OCI-LY1 (cell line): ENCODE measurements around the gene B9D2.
"Not testable (repeated sequence)": the region's sequence is repeated elsewhere in the genome, so short reads cannot be mapped to it uniquely, and the experiment has no call there.

ENCODE experiments used
- H2AFZ ChIP-seq: fragments of 200-600 bp; sonication (generic), shearing (Covaris generic); 2 replicates; pipeline ENCODE4 v1.6.0; 2014; ENCODE audit warnings: antibody characterized with exemption, mild to moderate bottlenecking, low read length
- H3F3A ChIP-seq: fragments of 200-600 bp; sonication (generic), shearing (Covaris generic); 2 replicates; pipeline ENCODE4 v1.6.0; 2014; ENCODE audit warnings: mild to moderate bottlenecking, antibody characterized with exemption, low read length, moderate library complexity; ENCODE audit not compliant: insufficient read depth
- H3K27ac ChIP-seq: fragments of 200-600 bp; sonication (generic); 2 replicates; pipeline ENCODE4 v1.5.1; 2014; ENCODE audit warnings: low read length, mixed run types, mild to moderate bottlenecking, low read depth; ENCODE audit not compliant: poor library complexity, severe bottlenecking
- H3K27me3 ChIP-seq: fragments of 200-600 bp; sonication (generic); 2 replicates; pipeline ENCODE4 v1.6.0; 2014; ENCODE audit warnings: antibody characterized with exemption, mild to moderate bottlenecking, low read length, moderate library complexity; ENCODE audit not compliant: insufficient read depth
- H3K36me3 ChIP-seq: fragments of 200-600 bp; sonication (generic); 2 replicates; pipeline ENCODE4 v1.6.1; 2014; ENCODE audit warnings: mild to moderate bottlenecking, antibody characterized with exemption, low read length, moderate library complexity, mixed read lengths; ENCODE audit not compliant: insufficient read depth
- H3K4me1 ChIP-seq: fragments of 200-600 bp; sonication (generic); 2 replicates; pipeline ENCODE4 v1.5.1; 2014; ENCODE audit warnings: mild to moderate bottlenecking, low read length, moderate library complexity; ENCODE audit not compliant: insufficient read depth, severe bottlenecking
- H3K4me2 ChIP-seq: fragments of 200-600 bp; sonication (generic), shearing (Covaris generic); 2 replicates; pipeline ENCODE4 v1.6.1; 2014; ENCODE audit warnings: low read length
- H3K4me3 ChIP-seq: fragments of 200-600 bp; sonication (generic); 2 replicates; pipeline ENCODE4 v1.5.1; 2014; ENCODE audit warnings: low read length, low read depth, mild to moderate bottlenecking, mixed read lengths; ENCODE audit not compliant: poor library complexity, severe bottlenecking
- H3K79me2 ChIP-seq: fragments of 200-600 bp; shearing (Covaris generic); 2 replicates; pipeline ENCODE4 v1.6.1; 2016; ENCODE audit warnings: mixed run types, low read length, mixed read lengths; ENCODE audit not compliant: insufficient read depth
- H3K9ac ChIP-seq: fragments of 200-600 bp; sonication (generic), shearing (Covaris generic); 2 replicates; pipeline ENCODE4 v1.6.1; 2014; ENCODE audit warnings: mild to moderate bottlenecking, low read length, mixed read lengths
- H3K9me2 ChIP-seq: fragments of 200-600 bp; sonication (generic), shearing (Covaris generic); 2 replicates; pipeline ENCODE4 v1.6.1; 2014; ENCODE audit warnings: low read depth, mild to moderate bottlenecking, low read length, mixed read lengths
- H3K9me3 ChIP-seq: fragments of 200-600 bp; shearing (Covaris generic); 2 replicates; pipeline ENCODE4 v1.6.1; 2014; ENCODE audit warnings: low read length, mixed read lengths
- H4K20me1 ChIP-seq: fragments of 200-600 bp; sonication (generic), shearing (Covaris generic); 2 replicates; pipeline ENCODE4 v1.6.0; 2016; ENCODE audit warnings: mild to moderate bottlenecking, low read length; ENCODE audit not compliant: insufficient read depth
- EZH2 ChIP-seq: fragments of 200-600 bp; sonication (generic), shearing (Covaris generic); IDR thresholded peaks from 2 replicates; pipeline ENCODE4 v1.8.0; 2017; ENCODE audit warnings: borderline replicate concordance, mixed run types, mild to moderate bottlenecking, antibody characterized with exemption, low read length, moderate library complexity, mixed read lengths
- TF ChIP-seq, protein P1 (sequence below): fragments of 200-600 bp; sonication (generic), shearing (Covaris generic); IDR thresholded peaks from 2 replicates; pipeline ENCODE4 v1.5.1; 2017; ENCODE audit warnings: mild to moderate bottlenecking, antibody characterized with exemption, low read length, moderate library complexity, mixed read lengths

B9D2 gene

DNA sequence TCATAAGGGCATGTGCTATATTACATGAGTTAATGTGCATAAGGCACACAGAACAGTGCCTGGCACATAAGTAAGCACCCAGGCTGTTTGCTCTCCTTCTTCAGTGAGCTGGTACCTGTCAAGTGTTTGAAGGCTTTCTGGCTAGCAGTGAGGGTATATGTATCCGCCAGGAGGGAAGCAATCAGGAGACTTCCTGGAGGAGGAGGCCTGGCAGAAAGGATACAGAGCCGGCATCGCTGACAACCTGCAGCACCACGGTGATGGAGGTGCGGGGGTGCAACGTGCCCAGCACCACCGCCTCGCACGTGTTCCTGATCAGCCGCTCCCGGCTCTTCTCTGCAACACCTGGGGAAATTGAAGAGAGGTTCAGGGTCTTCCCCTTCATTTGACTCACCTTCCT lies 27.7 kb upstream of the B9D2 start:
- peaks cover 17% of the 10 kb centered on the region for H3K4me1 ChIP-seq
- H3K36me3 ChIP-seq: peaks cover 54% of the 10 kb centered on the region
- no peak overlapping the region for H3K9ac ChIP-seq
- no peaks in the 10 kb centered on the region for H3K27me3 ChIP-seq
- no peak overlapping the region for H3K27ac ChIP-seq
- H3F3A ChIP-seq: no peaks in the 10 kb centered on the region
- H3K4me2 ChIP-seq: no peak overlapping the region
- no peaks in the 10 kb centered on the region for H4K20me1 ChIP-seq
- no peaks in the 10 kb centered on the region for H3K9me2 ChIP-seq
- TF ChIP-seq, protein P1, sequence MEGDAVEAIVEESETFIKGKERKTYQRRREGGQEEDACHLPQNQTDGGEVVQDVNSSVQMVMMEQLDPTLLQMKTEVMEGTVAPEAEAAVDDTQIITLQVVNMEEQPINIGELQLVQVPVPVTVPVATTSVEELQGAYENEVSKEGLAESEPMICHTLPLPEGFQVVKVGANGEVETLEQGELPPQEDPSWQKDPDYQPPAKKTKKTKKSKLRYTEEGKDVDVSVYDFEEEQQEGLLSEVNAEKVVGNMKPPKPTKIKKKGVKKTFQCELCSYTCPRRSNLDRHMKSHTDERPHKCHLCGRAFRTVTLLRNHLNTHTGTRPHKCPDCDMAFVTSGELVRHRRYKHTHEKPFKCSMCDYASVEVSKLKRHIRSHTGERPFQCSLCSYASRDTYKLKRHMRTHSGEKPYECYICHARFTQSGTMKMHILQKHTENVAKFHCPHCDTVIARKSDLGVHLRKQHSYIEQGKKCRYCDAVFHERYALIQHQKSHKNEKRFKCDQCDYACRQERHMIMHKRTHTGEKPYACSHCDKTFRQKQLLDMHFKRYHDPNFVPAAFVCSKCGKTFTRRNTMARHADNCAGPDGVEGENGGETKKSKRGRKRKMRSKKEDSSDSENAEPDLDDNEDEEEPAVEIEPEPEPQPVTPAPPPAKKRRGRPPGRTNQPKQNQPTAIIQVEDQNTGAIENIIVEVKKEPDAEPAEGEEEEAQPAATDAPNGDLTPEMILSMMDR: no peak
- no peak for TF ChIP-seq EZH2
- H3K79me2 ChIP-seq: peaks cover 17% of the 10 kb centered on the region
- no peaks in the 10 kb centered on the region for H3K9me3 ChIP-seq
- no peak overlapping the region for H3K4me3 ChIP-seq
- H2AFZ ChIP-seq: no peak overlapping the region

DNA sequence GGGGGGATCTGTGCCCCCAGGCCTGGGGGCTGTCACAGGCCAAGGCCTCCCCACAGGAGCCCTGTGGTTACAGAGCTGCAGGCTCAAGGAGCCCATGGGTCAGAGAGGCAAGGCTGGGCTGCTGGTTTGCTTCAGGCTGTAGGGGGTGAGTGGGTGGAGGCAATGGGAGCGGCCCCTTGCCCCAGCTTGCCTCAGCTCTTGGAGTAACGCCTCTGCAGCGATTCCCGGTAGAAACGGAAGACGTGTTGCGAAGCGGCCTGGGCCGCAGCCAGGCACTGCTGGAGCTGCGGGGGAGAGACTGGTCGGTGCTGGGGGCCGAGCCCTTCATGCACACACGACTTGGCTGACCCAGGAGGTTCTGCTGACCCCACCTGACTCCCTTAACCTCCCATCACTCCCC lies 22.5 kb upstream of the B9D2 start:
- no peaks in the 10 kb centered on the region for H3F3A ChIP-seq
- no peaks in the 10 kb centered on the region for H4K20me1 ChIP-seq
- no peak overlapping the region for H2AFZ ChIP-seq
- TF ChIP-seq, protein P1: no peak
- no peak for TF ChIP-seq EZH2
- no peaks in the 10 kb centered on the region for H3K4me1 ChIP-seq
- H3K27ac ChIP-seq: no peak overlapping the region
- H3K79me2 ChIP-seq: no peaks in the 10 kb centered on the region
- H3K9me2 ChIP-seq: no peaks in the 10 kb centered on the region
- H3K27me3 ChIP-seq: no peaks in the 10 kb centered on the region
- no peak overlapping the region for H3K4me2 ChIP-seq
- H3K9ac ChIP-seq: no peak overlapping the region
- peaks cover 48% of the 10 kb centered on the region for H3K36me3 ChIP-seq
- H3K9me3 ChIP-seq: no peaks in the 10 kb centered on the region
- no peak overlapping the region for H3K4me3 ChIP-seq

- Histone ChIP-seq H3K9me3 (no peaks in the 10 kb centered on the region), H4K20me1 (no peaks in the 10 kb centered on the region), H3K27ac (no peak overlapping the region), H3K4me1 (no peaks in the 10 kb centered on the region), H3K4me3 (no peak overlapping the region), H3K4me2 (no peak overlapping the region), H3K27me3 (no peaks in the 10 kb centered on the region), H3K79me2 (no peaks in the 10 kb centered on the region), H3F3A (no peaks in the 10 kb centered on the region), H3K36me3 (peaks cover 33% of the 10 kb centered on the region; the same call in 1 of the 2 replicates), H3K9ac (no peak overlapping the region), H3K9me2 (no peaks in the 10 kb centered on the region), H2AFZ (no peak overlapping the region)
- TF ChIP-seq, protein P1: no peak
- no peak for TF ChIP-seq EZH2
Observed at GRCh38 chr19:41384351-41384750, 20.4 kb upstream of the B9D2 start.

GRCh38 chr19:41381536-41381935 lies 17.6 kb upstream of the B9D2 start:
- not testable (repeated sequence) for H3K4me1 ChIP-seq, H3K9ac ChIP-seq, H2AFZ ChIP-seq, H3K79me2 ChIP-seq, H4K20me1 ChIP-seq, H3K9me2 ChIP-seq, H3K27ac ChIP-seq, H3F3A ChIP-seq, H3K9me3 ChIP-seq, H3K4me2 ChIP-seq, H3K27me3 ChIP-seq, H3K4me3 ChIP-seq
- H3K36me3 ChIP-seq: peaks cover 14% of the 10 kb centered on the region; the same call in 1 of the 2 replicates
